Activated CD4-positive, alpha-beta memory T cell treated with anti-CD3 and anti-CD28 coated beads for 36 hours (primary cell): Measurements from ENCODE around the gene RHOB. TPM values are rescaled to one million over a fixed set of nuclear protein-coding genes. Genes with fewer than 3 reads are reported as not detected.

Experiments used
- CTCF ChIA-PET: fragments of 350-600 bp; sonication (Branson Sonifier 250); formaldehyde crosslinking; loops from one replicate; lab custom pipeline; 2021; ENCODE audit warnings: antibody characterized with exemption, inconsistent platforms; lab: Charles Lee
- POLR2A ChIA-PET: fragments of 350-600 bp; sonication (Branson Sonifier 250); formaldehyde crosslinking; loops from one replicate; lab custom pipeline; 2021; ENCODE audit warnings: antibody characterized with exemption; lab: Charles Lee
- DNase-seq: peaks from one replicate; pipeline ENCODE4 v3.0.0-alpha.2; 2020
- H3K27ac Mint-ChIP-seq: one replicate; pipeline ENCODE4 v1.8.0; 2021; ENCODE audit warnings: mixed read lengths
- H3K27me3 Mint-ChIP-seq: one replicate; pipeline ENCODE4 v1.8.0; 2021; ENCODE audit warnings: mixed read lengths
- H3K36me3 Mint-ChIP-seq: one replicate; pipeline ENCODE4 v1.8.0; 2021; ENCODE audit warnings: mixed read lengths
- H3K4me1 Mint-ChIP-seq: one replicate; pipeline ENCODE4 v1.8.0; 2021; ENCODE audit warnings: low read depth, mixed read lengths
- H3K4me3 Mint-ChIP-seq: one replicate; pipeline ENCODE4 v1.8.0; 2021; ENCODE audit warnings: mild to moderate bottlenecking, mixed read lengths
- H3K9me3 Mint-ChIP-seq: one replicate; pipeline ENCODE4 v1.8.0; 2021; ENCODE audit warnings: mixed read lengths
- intact Hi-C: fragments of 100-400 bp; cut with micrococcal nuclease; formaldehyde crosslinking; loops from one replicate; pipeline ENCODE4 v1.15.1; 2023
- total RNA-seq, 2 experiments: library from RNA; stranded (reverse); gene quantifications; one replicate each; pipeline ENCODE4 v1.2.3, GENCODE V29; 2021

The RHOB gene
- total RNA-seq, result 10 to 100 TPM; 31.6 to 33.6 TPM

- Mint-ChIP-seq H3K27me3 (peaks cover 8% of the 10 kb centered on the region), H3K4me1 (peaks cover 10% of the 10 kb centered on the region), H3K27ac (peak within 1 kb of the TSS; percentile 23), H3K36me3 (peaks cover 2% of the 10 kb centered on the region), H3K9me3 (no peaks in the 10 kb centered on the region), H3K4me3 (peak within 1 kb of the TSS; percentile 76)
- CTCF ChIA-PET, result interaction anchor here (0.6 to 6.1 kb wide), 17 partner anchors 9 to 336 kb away, joined by 3 to 144 read pairs (median 4); partner anchors contain the start of genes GDF7 and HS1BP3
- intact Hi-C loops, result loop anchor here (1.0 kb wide), 4 partner anchors 10 to 204 kb away; partner anchors contain the start of genes HS1BP3 and PUM2
- POLR2A ChIA-PET, result interaction anchor here (0.6 to 2.9 kb wide), 21 partner anchors 8 to 546 kb away, joined by 3 to 35 read pairs (median 4); partner anchors contain the start of genes HS1BP3 and TTC32
- DNase-seq, result peak; percentile 94
These were observed at the start of gene RHOB for GRCh38 chr2:20446917-20447436. RHOB (plus strand) TSS chr2:20447074; CDS start chr2:20447466, 392 bp downstream.

- ChIA-PET POLR2A (no interaction called here), CTCF (interaction anchor here (0.9 to 2.8 kb wide), 2 partner anchors 13 to 244 kb away, joined by 3 to 9 read pairs; no protein-coding TSS in a partner anchor)
- Mint-ChIP-seq H3K27ac (no peak overlapping the region), H3K4me1 (no peaks in the 10 kb centered on the region), H3K9me3 (no peaks in the 10 kb centered on the region), H3K36me3 (no peaks in the 10 kb centered on the region), H3K4me3 (no peak overlapping the region), H3K27me3 (peaks cover 6% of the 10 kb centered on the region)
- intact Hi-C loops, result loop anchor here (5.0 kb wide), 1 partner anchor 244 kb away; no protein-coding TSS in a partner anchor
- DNase-seq, result no peak
These were observed 48.9 kb upstream of the RHOB start for GRCh38 chr2:20397811-20398447.

- Mint-ChIP-seq H3K27ac (no peak overlapping the region), H3K27me3 (peaks cover 6% of the 10 kb centered on the region), H3K36me3 (no peaks in the 10 kb centered on the region), H3K4me1 (no peaks in the 10 kb centered on the region), H3K9me3 (no peaks in the 10 kb centered on the region), H3K4me3 (no peak overlapping the region)
- CTCF ChIA-PET, result interaction anchor here (0.9 to 4.5 kb wide), 2 partner anchors 12 to 13 kb away, joined by 3 to 33 read pairs; no protein-coding TSS in a partner anchor
- DNase-seq, result no peak
- intact Hi-C loops, result loop anchor here (5.0 kb wide), 1 partner anchor 243 kb away; no protein-coding TSS in a partner anchor
- POLR2A ChIA-PET, result no interaction called here
These were observed 47.8 kb upstream of the RHOB start for GRCh38 chr2:20398956-20399567.

GRCh38 chr2:20400306-20400705 is 46.6 kb upstream of the RHOB start:
- H3K36me3 Mint-ChIP-seq, result no peaks in the 10 kb centered on the region

GRCh38 chr2:20400787-20401488 is 45.9 kb upstream of the RHOB start:
- intact Hi-C loops, result no loop called here
- POLR2A ChIA-PET, result no interaction called here
- no peak for DNase-seq
- no peaks in the 10 kb centered on the region for H3K9me3 Mint-ChIP-seq
- CTCF ChIA-PET, result interaction anchor here (4.5 kb wide), 1 partner anchor 11 kb away, joined by 33 read pairs; no protein-coding TSS in a partner anchor
- no peak overlapping the region for H3K4me3 Mint-ChIP-seq
- H3K36me3 Mint-ChIP-seq, result no peaks in the 10 kb centered on the region
- peaks cover 8% of the 10 kb centered on the region for H3K27me3 Mint-ChIP-seq
- H3K27ac Mint-ChIP-seq, result no peak overlapping the region
- H3K4me1 Mint-ChIP-seq, result no peaks in the 10 kb centered on the region

More at GRCh38 chr2:20400306-20400705, 46.6 kb upstream of the RHOB start:
- H3K27me3 Mint-ChIP-seq, result peaks cover 9% of the 10 kb centered on the region
- H3K9me3 Mint-ChIP-seq, result no peaks in the 10 kb centered on the region
- no peaks in the 10 kb centered on the region for H3K4me1 Mint-ChIP-seq
- no peak overlapping the region for H3K27ac Mint-ChIP-seq
- no peak overlapping the region for H3K4me3 Mint-ChIP-seq
- CTCF ChIA-PET, result interaction anchor here (4.5 kb wide), 1 partner anchor 11 kb away, joined by 33 read pairs; no protein-coding TSS in a partner anchor
- intact Hi-C loops, result no loop called here
- no peak for DNase-seq
- POLR2A ChIA-PET, result no interaction called here

- ChIA-PET CTCF (interaction anchor here (4.5 kb wide), 1 partner anchor 10 kb away, joined by 33 read pairs; no protein-coding TSS in a partner anchor), POLR2A (no interaction called here)
- Mint-ChIP-seq H3K27ac (no peak overlapping the region), H3K4me1 (no peaks in the 10 kb centered on the region), H3K9me3 (no peaks in the 10 kb centered on the region), H3K36me3 (no peaks in the 10 kb centered on the region), H3K27me3 (peaks cover 4% of the 10 kb centered on the region), H3K4me3 (no peak overlapping the region)
- no peak for DNase-seq
- intact Hi-C loops, result no loop called here
These were observed 45.4 kb upstream of the RHOB start for GRCh38 chr2:20401489-20401835.

GRCh38 chr2:20403774-20404312 is 43.0 kb upstream of the RHOB start:
- no peaks in the 10 kb centered on the region for H3K4me1 Mint-ChIP-seq
- intact Hi-C loops, result no loop called here
- H3K36me3 Mint-ChIP-seq, result peaks cover 3% of the 10 kb centered on the region
- no peak for DNase-seq
- no peak overlapping the region for H3K27ac Mint-ChIP-seq
- H3K4me3 Mint-ChIP-seq, result no peak overlapping the region
- peaks cover 12% of the 10 kb centered on the region for H3K9me3 Mint-ChIP-seq
- peaks cover 3% of the 10 kb centered on the region for H3K27me3 Mint-ChIP-seq
- CTCF ChIA-PET, result interaction anchor here (0.7 to 4.0 kb wide), 5 partner anchors 9 to 559 kb away, joined by 3 to 16 read pairs (median 4); no protein-coding TSS in a partner anchor
- POLR2A ChIA-PET, result no interaction called here

GRCh38 chr2:20404950-20405349 is 41.9 kb upstream of the RHOB start:
- peaks cover 23% of the 10 kb centered on the region for H3K9me3 Mint-ChIP-seq
- no peak for DNase-seq
- peaks cover 9% of the 10 kb centered on the region for H3K36me3 Mint-ChIP-seq
- intact Hi-C loops, result no loop called here
- H3K4me1 Mint-ChIP-seq, result no peaks in the 10 kb centered on the region
- no peak overlapping the region for H3K27ac Mint-ChIP-seq
- CTCF ChIA-PET, result interaction anchor here (1.3 to 4.0 kb wide), 2 partner anchors 8 to 237 kb away, joined by 4 to 16 read pairs; no protein-coding TSS in a partner anchor
- peaks cover 3% of the 10 kb centered on the region for H3K27me3 Mint-ChIP-seq
- H3K4me3 Mint-ChIP-seq, result no peak overlapping the region
- POLR2A ChIA-PET, result no interaction called here

GRCh38 chr2:20409039-20409438 is 37.8 kb upstream of the RHOB start:
- Mint-ChIP-seq H3K4me3 (no peak overlapping the region), H3K4me1 (no peaks in the 10 kb centered on the region), H3K27me3 (peaks cover 3% of the 10 kb centered on the region), H3K9me3 (peaks cover 25% of the 10 kb centered on the region), H3K36me3 (peaks cover 9% of the 10 kb centered on the region), H3K27ac (no peak overlapping the region)
- CTCF ChIA-PET, result interaction anchor here (1.6 to 6.0 kb wide), 7 partner anchors 14 to 242 kb away, joined by 5 to 126 read pairs (median 31); partner anchors contain the start of genes HS1BP3 and RHOB
- intact Hi-C loops, result no loop called here
- POLR2A ChIA-PET, result no interaction called here
- no peak for DNase-seq

- peaks cover 9% of the 10 kb centered on the region for H3K36me3 Mint-ChIP-seq
- no peak overlapping the region for H3K4me3 Mint-ChIP-seq
- POLR2A ChIA-PET, result no interaction called here
These were observed 36.2 kb upstream of the RHOB start for GRCh38 chr2:20410556-20411277.

More at GRCh38 chr2:20410556-20411277, 36.2 kb upstream of the RHOB start:
- CTCF ChIA-PET, result interaction anchor here (0.7 to 6.0 kb wide), 43 partner anchors 9 to 287 kb away, joined by 3 to 126 read pairs (median 5); partner anchors contain the start of genes HS1BP3, RHOB and SDC1
- peak; percentile 1 for DNase-seq
- Mint-ChIP-seq H3K4me1 (no peaks in the 10 kb centered on the region), H3K27ac (no peak overlapping the region), H3K9me3 (peaks cover 25% of the 10 kb centered on the region), H3K27me3 (no peaks in the 10 kb centered on the region)
- intact Hi-C loops, result loop anchor here (1.0 kb wide), 1 partner anchor 241 kb away; the partner anchor contains the start of gene HS1BP3
